Progenitor cell of endocrine pancreas (in vitro differentiated cells): Measurements from ENCODE around the gene CCDC85C. TPM values are rescaled to one million over a fixed set of nuclear protein-coding genes. Genes with fewer than 3 reads are reported as not detected.
A peak's percentile ranks its signal among the peaks of the same experiment; 100 is the strongest.

Experiments used
- DNase-seq: peaks from one replicate; pipeline ENCODE4 v3.0.0; 2021; ENCODE audit warnings: low spot score; ENCODE audit not compliant: unreplicated experiment
- H3K27ac Mint-ChIP-seq: 2 replicates; pipeline ENCODE4 v1.8.0; 2021; ENCODE audit warnings: mild to moderate bottlenecking, moderate library complexity, mixed read lengths
- H3K27me3 Mint-ChIP-seq: 2 replicates; pipeline ENCODE4 v1.8.0; 2021; ENCODE audit warnings: mixed read lengths
- H3K36me3 Mint-ChIP-seq: 2 replicates; pipeline ENCODE4 v1.8.0; 2022; ENCODE audit warnings: mixed read lengths; ENCODE audit not compliant: insufficient read depth
- H3K4me1 Mint-ChIP-seq: 2 replicates; pipeline ENCODE4 v1.8.0; 2021; ENCODE audit warnings: low read depth, mixed read lengths
- H3K4me3 Mint-ChIP-seq: 2 replicates; pipeline ENCODE4 v1.8.0; 2021; ENCODE audit warnings: low read depth, mild to moderate bottlenecking, moderate library complexity, mixed read lengths
- H3K9me3 Mint-ChIP-seq: 2 replicates; pipeline ENCODE4 v1.8.0; 2021; ENCODE audit warnings: low read depth, mixed read lengths
- total RNA-seq: library from RNA; stranded (reverse); gene quantifications from 2 replicates; pipeline ENCODE4 v1.2.1, GENCODE V29; 2021
- TF ChIP-seq, protein P1 (sequence below): fragments of 200-600 bp; sonication (generic); IDR thresholded peaks from one replicate; pipeline ENCODE4 v1.5.0; 2021; ENCODE audit warnings: antibody characterized with exemption, mild to moderate bottlenecking; ENCODE audit not compliant: unreplicated experiment

Gene CCDC85C
- total RNA-seq, 1 donor from 2014 or later, result 44.9 TPM

GRCh38 chr14:99604278-99604765, 315 bp upstream of the CCDC85C start:
- Mint-ChIP-seq H3K4me3 (peak overlapping the region; percentile 87), H3K4me1 (peaks cover 35% of the 10 kb centered on the region), H3K36me3 (no peaks in the 10 kb centered on the region), H3K27me3 (peaks cover 6% of the 10 kb centered on the region), H3K9me3 (no peaks in the 10 kb centered on the region), H3K27ac (peak overlapping the region; percentile 98)
- DNase-seq, result peak; percentile 96
- TF ChIP-seq, protein P1, sequence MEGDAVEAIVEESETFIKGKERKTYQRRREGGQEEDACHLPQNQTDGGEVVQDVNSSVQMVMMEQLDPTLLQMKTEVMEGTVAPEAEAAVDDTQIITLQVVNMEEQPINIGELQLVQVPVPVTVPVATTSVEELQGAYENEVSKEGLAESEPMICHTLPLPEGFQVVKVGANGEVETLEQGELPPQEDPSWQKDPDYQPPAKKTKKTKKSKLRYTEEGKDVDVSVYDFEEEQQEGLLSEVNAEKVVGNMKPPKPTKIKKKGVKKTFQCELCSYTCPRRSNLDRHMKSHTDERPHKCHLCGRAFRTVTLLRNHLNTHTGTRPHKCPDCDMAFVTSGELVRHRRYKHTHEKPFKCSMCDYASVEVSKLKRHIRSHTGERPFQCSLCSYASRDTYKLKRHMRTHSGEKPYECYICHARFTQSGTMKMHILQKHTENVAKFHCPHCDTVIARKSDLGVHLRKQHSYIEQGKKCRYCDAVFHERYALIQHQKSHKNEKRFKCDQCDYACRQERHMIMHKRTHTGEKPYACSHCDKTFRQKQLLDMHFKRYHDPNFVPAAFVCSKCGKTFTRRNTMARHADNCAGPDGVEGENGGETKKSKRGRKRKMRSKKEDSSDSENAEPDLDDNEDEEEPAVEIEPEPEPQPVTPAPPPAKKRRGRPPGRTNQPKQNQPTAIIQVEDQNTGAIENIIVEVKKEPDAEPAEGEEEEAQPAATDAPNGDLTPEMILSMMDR, result no peak

DNA sequence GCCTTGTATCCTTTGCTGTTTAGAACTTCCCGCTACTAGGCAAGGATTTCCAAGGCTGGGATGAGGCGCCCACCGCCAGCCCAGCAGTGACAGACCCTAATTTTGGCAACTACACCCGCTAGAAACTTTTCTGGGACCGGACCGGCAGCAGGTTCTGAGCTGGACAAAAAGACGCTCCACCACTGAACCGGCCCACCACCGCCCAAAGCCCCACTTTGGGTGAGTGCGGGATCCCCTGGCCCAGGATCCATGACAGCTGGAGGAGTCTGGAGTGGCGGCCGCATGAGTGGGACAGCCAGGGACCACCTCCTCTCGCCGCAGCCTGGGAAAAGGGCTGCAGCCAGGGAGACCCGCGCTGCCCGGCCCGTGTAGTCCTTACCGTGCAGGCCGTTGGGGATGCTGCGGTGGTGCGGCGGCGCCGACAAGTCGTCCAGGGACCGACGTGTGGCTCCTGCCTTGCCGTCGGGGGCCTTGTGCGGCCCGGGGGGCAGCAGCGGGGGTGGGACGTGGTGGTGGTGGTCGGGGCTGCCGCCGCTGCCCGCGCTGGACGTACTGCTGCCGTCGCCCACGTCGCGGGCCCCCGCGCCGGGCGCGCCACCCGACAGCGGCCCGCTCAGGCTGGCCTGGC, 1.1 kb downstream of the CCDC85C start:
- Mint-ChIP-seq H3K27me3 (peaks cover 2% of the 10 kb centered on the region), H3K36me3 (no peaks in the 10 kb centered on the region), H3K4me3 (peak overlapping the region; percentile 75), H3K9me3 (no peaks in the 10 kb centered on the region), H3K4me1 (peaks cover 43% of the 10 kb centered on the region), H3K27ac (peak overlapping the region; percentile 73)
- no peak for DNase-seq
- TF ChIP-seq, protein P1, result no peak

GRCh38 chr14:99602054-99602787, 1.8 kb downstream of the CCDC85C start:
- Mint-ChIP-seq H3K27me3 (no peaks in the 10 kb centered on the region), H3K36me3 (no peaks in the 10 kb centered on the region), H3K4me3 (peak overlapping the region; percentile 75), H3K27ac (peak overlapping the region; percentile 73), H3K4me1 (peaks cover 48% of the 10 kb centered on the region), H3K9me3 (no peaks in the 10 kb centered on the region)
- TF ChIP-seq, protein P1, result no peak
- DNase-seq, result no peak

- TF ChIP-seq, protein P1, result no peak
- no peaks in the 10 kb centered on the region for H3K9me3 Mint-ChIP-seq
- peaks cover 54% of the 10 kb centered on the region for H3K4me1 Mint-ChIP-seq
- peak overlapping the region; percentile 76 for H3K27ac Mint-ChIP-seq
- H3K27me3 Mint-ChIP-seq, result no peaks in the 10 kb centered on the region
- no peak for DNase-seq
- H3K36me3 Mint-ChIP-seq, result no peaks in the 10 kb centered on the region
- H3K4me3 Mint-ChIP-seq, result peak overlapping the region; percentile 75
Observed at GRCh38 chr14:99601361-99601831, 2.6 kb downstream of the CCDC85C start.

DNA sequence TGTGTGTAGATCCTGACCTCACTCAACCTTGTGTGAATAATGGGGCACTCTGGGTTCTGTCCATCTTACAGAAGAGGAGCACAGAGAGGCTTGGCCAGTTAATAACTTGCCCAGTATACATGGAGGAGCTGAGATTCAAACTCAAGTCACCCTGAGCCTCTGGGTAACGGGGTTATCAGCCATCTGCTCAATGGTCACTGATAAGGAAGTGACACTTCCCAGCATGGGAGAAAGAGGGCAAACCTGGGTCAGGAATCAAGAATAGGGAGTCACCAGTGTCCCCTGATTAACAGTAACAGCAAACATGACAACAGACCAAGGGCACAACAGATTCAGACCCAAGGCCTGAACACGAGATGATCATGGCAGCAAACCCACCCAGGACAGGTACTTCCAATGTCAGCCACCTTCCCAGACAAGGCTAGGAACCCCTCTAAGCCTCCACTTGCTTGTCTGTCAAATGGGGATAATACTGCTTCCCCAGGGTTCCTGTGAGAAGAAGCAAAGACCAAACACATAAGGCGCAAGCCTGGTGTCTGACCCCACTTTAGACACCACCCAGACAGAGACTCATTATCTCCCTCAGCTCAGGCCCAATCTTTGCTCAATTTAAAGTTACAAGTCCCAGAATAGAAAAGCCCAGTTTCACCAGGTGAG, 3.6 kb downstream of the CCDC85C start:
- H3K9me3 Mint-ChIP-seq, result no peaks in the 10 kb centered on the region
- no peak overlapping the region for H3K27ac Mint-ChIP-seq
- H3K4me1 Mint-ChIP-seq, result peaks cover 54% of the 10 kb centered on the region
- no peak for DNase-seq
- TF ChIP-seq, protein P1, result no peak
- peak overlapping the region; percentile 21 for H3K4me3 Mint-ChIP-seq
- no peaks in the 10 kb centered on the region for H3K36me3 Mint-ChIP-seq
- H3K27me3 Mint-ChIP-seq, result no peaks in the 10 kb centered on the region
